Large intestine (tissue), 12 donors: ENCODE measurements around the gene BABAM2. TPM values are rescaled to one million over a fixed set of nuclear protein-coding genes. Genes with fewer than 3 reads are reported as not detected.

Source experiments
- DNase-seq, 2 donors: peaks; one replicate each; pipeline versions ENCODE4 v3.0.0 to v3.0.0-alpha.2; 2013
- H3K27ac ChIP-seq: one replicate; pipeline ENCODE4 v1.5.1; 2013; ENCODE audit warnings: low read length
- H3K27me3 ChIP-seq: 2 replicates; pipeline ENCODE4 v1.6.1; 2013; ENCODE audit warnings: low read length; ENCODE audit not compliant: control insufficient read depth, insufficient read depth
- H3K36me3 ChIP-seq: 2 replicates; pipeline ENCODE4 v1.6.1; 2013; ENCODE audit warnings: low read length; ENCODE audit not compliant: control insufficient read depth, insufficient read depth
- H3K4me1 ChIP-seq: one replicate; pipeline ENCODE4 v1.6.1; 2013; ENCODE audit warnings: low read length; ENCODE audit not compliant: control insufficient read depth, insufficient read depth
- H3K4me3 ChIP-seq: one replicate; pipeline ENCODE4 v1.5.1; 2013; ENCODE audit warnings: low read length
- H3K9me3 ChIP-seq: one replicate; pipeline ENCODE4 v1.6.1; 2013; ENCODE audit warnings: mild to moderate bottlenecking, low read depth, low read length, moderate library complexity; ENCODE audit not compliant: control insufficient read depth
- WGBS: methylation state at CpG from one replicate; pipeline ENCODE4 v1.1.5; 2013; ENCODE audit warnings: low lambda C conversion rate; ENCODE audit not compliant: insufficient coverage; 5-methylcytosine and 5-hydroxymethylcytosine counted together
- long read RNA-seq, 11 donors: transcript quantifications; one replicate each; lab custom pipeline, GENCODE V29; 2026
- polyA plus RNA-seq: library from polyadenylated mRNA; unstranded; fragments of 120-200 nt; gene quantifications from one replicate; pipeline ENCODE4 v1.2.1, GENCODE V29; 2013

Gene BABAM2
- 32.0 TPM for polyA plus RNA-seq
- long read RNA-seq, donor 1, partial matches to known transcripts: 0 of 5 reads
- long read RNA-seq, donor 1, other reads (novel, unspliced or antisense): 0 of 5 reads
- long read RNA-seq, donor 2, transcript BABAM2-204 (12 exons, 1,657 nt): major isoform, 11 of 14 reads
- long read RNA-seq, donor 2, partial matches to known transcripts: 0 of 14 reads
- long read RNA-seq, donor 2, other reads (novel, unspliced or antisense): 0 of 14 reads
- long read RNA-seq, donor 3: 0 reads
- long read RNA-seq, donor 4: 0 reads
- long read RNA-seq, donor 5, partial matches to known transcripts: 5 of 11 reads
- long read RNA-seq, donor 5, other reads (novel, unspliced or antisense): 0 of 11 reads
- long read RNA-seq, donor 6, transcript BABAM2-204 (12 exons, 1,657 nt): major isoform, 6 of 8 reads
- long read RNA-seq, donor 6, partial matches to known transcripts: 0 of 8 reads
- long read RNA-seq, donor 6, other reads (novel, unspliced or antisense): 0 of 8 reads
- long read RNA-seq, donor 7, partial matches to known transcripts: 0 of 4 reads
- long read RNA-seq, donor 7, other reads (novel, unspliced or antisense): 0 of 4 reads
- long read RNA-seq, donor 8, transcript BABAM2-204 (12 exons, 1,657 nt): major isoform, 7 of 9 reads
- long read RNA-seq, donor 8, partial matches to known transcripts: 0 of 9 reads
- long read RNA-seq, donor 8, other reads (novel, unspliced or antisense): 0 of 9 reads
- long read RNA-seq, donor 9, transcript BABAM2-204 (12 exons, 1,657 nt): major isoform, 8 of 21 reads
- long read RNA-seq, donor 9, partial matches to known transcripts: 10 of 21 reads
- long read RNA-seq, donor 9, other reads (novel, unspliced or antisense): 0 of 21 reads
- long read RNA-seq, donor 10, transcript BABAM2-204 (12 exons, 1,657 nt): major isoform, 7 of 10 reads
- long read RNA-seq, donor 10, partial matches to known transcripts: 0 of 10 reads
- long read RNA-seq, donor 10, other reads (novel, unspliced or antisense): 0 of 10 reads
- long read RNA-seq, donor 11, transcript BABAM2-204 (12 exons, 1,657 nt): major isoform, 6 of 16 reads
- long read RNA-seq, donor 11, partial matches to known transcripts: 6 of 16 reads
- long read RNA-seq, donor 11, other reads (novel, unspliced or antisense): 0 of 16 reads

- H3K9me3 ChIP-seq: no peaks in the 10 kb centered on the region
- WGBS: no CpG with 5 or more reads among the region's 79 CpGs
These were observed at the start of gene BABAM2, which contains the start of gene RBKS for GRCh38 chr2:27890146-27890923. Gene BABAM2, plus strand, starts transcription at chr2:27890729. Its CDS starts 3,828 bp downstream, at chr2:27894557. Gene RBKS, minus strand, starts transcription at chr2:27890387. Its CDS starts 42 bp downstream, at chr2:27890345.

GRCh38 chr2:27842894-27843293 lies 47.6 kb upstream of the BABAM2 start:
- H3K27me3 ChIP-seq: no peaks in the 10 kb centered on the region
- no peaks in the 10 kb centered on the region for H3K4me1 ChIP-seq
- no peaks in the 10 kb centered on the region for H3K9me3 ChIP-seq
- H3K27ac ChIP-seq: no peak overlapping the region
- H3K4me3 ChIP-seq: no peak overlapping the region
- 94% methylated on average over 2 of the region's 5 CpGs for WGBS
- H3K36me3 ChIP-seq: peaks cover 9% of the 10 kb centered on the region
- DNase-seq: no peak

More at GRCh38 chr2:27890146-27890923, at the start of gene BABAM2, which contains the start of gene RBKS:
- Histone ChIP-seq H3K27me3 (no peaks in the 10 kb centered on the region), H3K4me1 (peaks cover 17% of the 10 kb centered on the region), H3K36me3 (peaks cover 6% of the 10 kb centered on the region), H3K27ac (peak within 1 kb of the TSS; percentile 100), H3K4me3 (peak within 1 kb of the TSS; percentile 95)
- peak; percentile 88 to 96 for DNase-seq

GRCh38 chr2:27843992-27844391 lies 46.5 kb upstream of the BABAM2 start:
- no peak overlapping the region for H3K4me3 ChIP-seq
- DNase-seq: no peak
- H3K9me3 ChIP-seq: no peaks in the 10 kb centered on the region
- no CpG with 5 or more reads among the region's 7 CpGs for WGBS
- peaks cover 9% of the 10 kb centered on the region for H3K36me3 ChIP-seq
- H3K4me1 ChIP-seq: no peaks in the 10 kb centered on the region
- H3K27ac ChIP-seq: no peak overlapping the region
- no peaks in the 10 kb centered on the region for H3K27me3 ChIP-seq

GRCh38 chr2:27844821-27845255 lies 45.7 kb upstream of the BABAM2 start:
- Histone ChIP-seq H3K4me3 (no peak overlapping the region), H3K36me3 (peaks cover 9% of the 10 kb centered on the region), H3K4me1 (no peaks in the 10 kb centered on the region), H3K27ac (no peak overlapping the region), H3K27me3 (no peaks in the 10 kb centered on the region), H3K9me3 (no peaks in the 10 kb centered on the region)
- DNase-seq: no peak
- WGBS: no CpG with 5 or more reads among the region's 4 CpGs

- no peak overlapping the region for H3K4me3 ChIP-seq
- 100% methylated on average over 1 of the region's 2 CpGs for WGBS
- DNase-seq: no peak
- no peaks in the 10 kb centered on the region for H3K9me3 ChIP-seq
- H3K27me3 ChIP-seq: no peaks in the 10 kb centered on the region
- no peaks in the 10 kb centered on the region for H3K4me1 ChIP-seq
- peaks cover 8% of the 10 kb centered on the region for H3K36me3 ChIP-seq
- no peak overlapping the region for H3K27ac ChIP-seq
These were observed 43.2 kb upstream of the BABAM2 start for GRCh38 chr2:27847333-27847732.

- Histone ChIP-seq H3K27me3 (no peaks in the 10 kb centered on the region), H3K9me3 (no peaks in the 10 kb centered on the region), H3K27ac (peak overlapping the region; percentile 15), H3K4me1 (peaks cover 4% of the 10 kb centered on the region), H3K36me3 (peaks cover 8% of the 10 kb centered on the region), H3K4me3 (no peak overlapping the region)
- peak; percentile 14 to 59 for DNase-seq
- WGBS: no CpG with 5 or more reads among the region's 3 CpGs
These were observed 40.8 kb upstream of the BABAM2 start for GRCh38 chr2:27849558-27850205.

GRCh38 chr2:27852691-27853090 lies 37.8 kb upstream of the BABAM2 start:
- 87% methylated on average over 1 of the region's 1 CpG for WGBS
- DNase-seq: no peak
- Histone ChIP-seq H3K27me3 (no peaks in the 10 kb centered on the region), H3K9me3 (no peaks in the 10 kb centered on the region), H3K27ac (no peak overlapping the region), H3K4me1 (peaks cover 4% of the 10 kb centered on the region), H3K36me3 (peaks cover 7% of the 10 kb centered on the region), H3K4me3 (no peak overlapping the region)

GRCh38 chr2:27854229-27854862 lies 36.2 kb upstream of the BABAM2 start:
- H3K36me3 ChIP-seq: peaks cover 7% of the 10 kb centered on the region
- no peaks in the 10 kb centered on the region for H3K9me3 ChIP-seq
- DNase-seq: peak; percentile 47 to 61
- no peaks in the 10 kb centered on the region for H3K27me3 ChIP-seq
- no peak overlapping the region for H3K4me3 ChIP-seq
- H3K27ac ChIP-seq: no peak overlapping the region
- no CpG with 5 or more reads among the region's 3 CpGs for WGBS
- peaks cover 4% of the 10 kb centered on the region for H3K4me1 ChIP-seq

GRCh38 chr2:27855476-27855875 lies 35.1 kb upstream of the BABAM2 start:
- DNase-seq: no peak
- Histone ChIP-seq H3K36me3 (peaks cover 7% of the 10 kb centered on the region), H3K27ac (no peak overlapping the region)

More at GRCh38 chr2:27855476-27855875, 35.1 kb upstream of the BABAM2 start:
- Histone ChIP-seq H3K4me1 (peaks cover 4% of the 10 kb centered on the region), H3K9me3 (no peaks in the 10 kb centered on the region), H3K4me3 (no peak overlapping the region), H3K27me3 (no peaks in the 10 kb centered on the region)
